ENCODE results near the gene HTT. TPM values are rescaled to one million over a fixed set of nuclear protein-coding genes. Genes with fewer than 3 reads are reported as not detected.

Gene HTT
- total RNA-seq, 1 donor, result 44.5 TPM

DNA sequence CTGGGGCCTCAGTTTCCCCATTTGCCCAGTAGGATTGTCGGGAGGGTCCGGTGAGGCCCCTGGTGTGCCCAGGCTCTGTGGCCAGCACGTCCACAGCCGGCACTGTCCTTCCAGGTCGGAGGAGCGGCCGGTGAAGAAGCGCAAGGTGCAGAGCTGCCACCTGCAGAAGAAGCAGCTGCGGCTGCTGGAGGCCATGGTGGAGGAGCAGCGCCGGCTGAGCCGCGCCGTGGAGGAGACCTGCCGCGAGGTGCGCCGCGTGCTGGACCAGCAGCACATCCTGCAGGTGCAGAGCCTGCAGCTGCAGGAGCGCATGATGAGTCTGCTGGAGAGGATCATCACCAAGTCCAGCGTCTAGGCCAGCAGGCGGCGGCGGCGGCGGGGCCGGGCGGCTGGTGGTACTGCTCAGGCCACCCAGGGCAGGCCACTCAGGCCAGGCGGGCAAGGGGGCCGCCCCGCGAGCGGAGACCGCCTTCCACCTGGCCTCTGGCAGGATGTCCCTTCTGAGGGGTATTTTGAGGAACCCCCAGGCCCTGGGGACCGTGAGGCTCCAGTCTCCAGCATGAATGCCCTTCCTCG lies 181.2 kb downstream of the HTT start:
- no peaks in the 10 kb centered on the region for H4K20me1 ChIP-seq (ENCODE audit: insufficient read depth, low read length)
- no peaks in the 10 kb centered on the region for H3K9me3 ChIP-seq (ENCODE audit: low read depth, low read length)
- H3K27ac ChIP-seq (ENCODE audit: low read depth, low read length), result no peak overlapping the region
- no peak overlapping the region for H2AFZ ChIP-seq (ENCODE audit: low read length)
- no peaks in the 10 kb centered on the region for H3K36me3 ChIP-seq (ENCODE audit: insufficient read depth, low read length)
- H3K4me3 ChIP-seq (ENCODE audit: insufficient read depth, low read length), result no peak overlapping the region
- H3K4me2 ChIP-seq (ENCODE audit: insufficient read depth, low read length), result no peak overlapping the region
- H3K27me3 ChIP-seq (ENCODE audit: insufficient read depth, low read length), result no peaks in the 10 kb centered on the region
- TF ChIP-seq, protein P1, sequence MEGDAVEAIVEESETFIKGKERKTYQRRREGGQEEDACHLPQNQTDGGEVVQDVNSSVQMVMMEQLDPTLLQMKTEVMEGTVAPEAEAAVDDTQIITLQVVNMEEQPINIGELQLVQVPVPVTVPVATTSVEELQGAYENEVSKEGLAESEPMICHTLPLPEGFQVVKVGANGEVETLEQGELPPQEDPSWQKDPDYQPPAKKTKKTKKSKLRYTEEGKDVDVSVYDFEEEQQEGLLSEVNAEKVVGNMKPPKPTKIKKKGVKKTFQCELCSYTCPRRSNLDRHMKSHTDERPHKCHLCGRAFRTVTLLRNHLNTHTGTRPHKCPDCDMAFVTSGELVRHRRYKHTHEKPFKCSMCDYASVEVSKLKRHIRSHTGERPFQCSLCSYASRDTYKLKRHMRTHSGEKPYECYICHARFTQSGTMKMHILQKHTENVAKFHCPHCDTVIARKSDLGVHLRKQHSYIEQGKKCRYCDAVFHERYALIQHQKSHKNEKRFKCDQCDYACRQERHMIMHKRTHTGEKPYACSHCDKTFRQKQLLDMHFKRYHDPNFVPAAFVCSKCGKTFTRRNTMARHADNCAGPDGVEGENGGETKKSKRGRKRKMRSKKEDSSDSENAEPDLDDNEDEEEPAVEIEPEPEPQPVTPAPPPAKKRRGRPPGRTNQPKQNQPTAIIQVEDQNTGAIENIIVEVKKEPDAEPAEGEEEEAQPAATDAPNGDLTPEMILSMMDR (IDR thresholded peaks at IDR 0.05; ENCODE audit: extremely low read depth, low read depth, low read length), result no peak
- H3K79me2 ChIP-seq (ENCODE audit: insufficient read depth, low read length), result no peaks in the 10 kb centered on the region
- no peaks in the 10 kb centered on the region for H3K4me1 ChIP-seq (ENCODE audit: insufficient read depth, low read length)
- peak; percentile 45 for DNase-seq (ENCODE audit: insufficient read length, low spot score, missing footprints)

DNA sequence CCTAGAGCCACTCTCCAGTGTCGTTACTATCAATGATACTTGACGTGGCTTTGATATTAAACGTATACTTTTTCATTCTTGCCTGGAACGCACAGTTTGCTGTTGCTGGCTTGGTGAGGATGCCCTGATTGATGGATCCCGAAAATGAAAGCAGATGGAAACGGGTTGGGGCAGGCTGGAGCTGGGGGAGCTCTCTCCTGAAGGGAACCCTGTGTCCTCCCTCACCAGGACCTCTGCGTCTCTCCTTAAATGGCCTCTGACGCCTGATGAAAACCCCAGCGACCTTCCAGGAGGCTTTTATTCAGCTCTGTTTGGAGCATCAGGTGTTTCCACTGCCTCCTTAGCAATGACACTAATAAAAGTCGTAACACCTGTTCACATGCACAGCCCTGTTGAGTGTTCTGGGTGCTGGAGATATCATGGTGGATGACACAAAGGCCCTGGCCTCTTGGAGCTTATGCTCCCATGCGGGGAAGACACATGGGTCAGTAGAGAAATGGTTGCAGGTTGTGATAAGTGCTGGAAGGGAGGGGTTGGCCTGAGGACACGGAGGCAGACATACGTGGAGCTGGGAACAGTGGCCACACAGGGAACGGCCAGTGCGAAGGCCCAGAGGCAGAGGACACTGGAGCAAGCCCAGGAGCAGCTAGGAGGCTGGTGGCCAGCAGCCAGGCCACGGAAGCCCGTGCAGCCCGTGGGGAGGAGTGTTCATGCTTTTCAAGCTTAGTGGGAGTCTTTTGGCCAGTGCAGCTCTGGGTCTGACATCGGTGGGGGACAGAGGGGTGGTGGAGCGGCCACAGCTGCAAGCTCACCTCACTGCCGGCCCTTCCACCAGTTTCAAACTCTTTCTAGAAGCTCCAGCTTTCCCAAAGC lies 182.0 kb downstream of the HTT start:
- DNase-seq (ENCODE audit: insufficient read length, low spot score, missing footprints), result peak; percentile 80
- H3K4me2 ChIP-seq (ENCODE audit: insufficient read depth, low read length), result no peak overlapping the region
- no peaks in the 10 kb centered on the region for H3K4me1 ChIP-seq (ENCODE audit: insufficient read depth, low read length)
- no peak overlapping the region for H2AFZ ChIP-seq (ENCODE audit: low read length)
- H4K20me1 ChIP-seq (ENCODE audit: insufficient read depth, low read length), result no peaks in the 10 kb centered on the region
- H3K27me3 ChIP-seq (ENCODE audit: insufficient read depth, low read length), result no peaks in the 10 kb centered on the region
- TF ChIP-seq, protein P1 (IDR thresholded peaks at IDR 0.05; ENCODE audit: extremely low read depth, low read depth, low read length), result no peak
- H3K27ac ChIP-seq (ENCODE audit: low read depth, low read length), result no peak overlapping the region
- no peaks in the 10 kb centered on the region for H3K79me2 ChIP-seq (ENCODE audit: insufficient read depth, low read length)
- no peak overlapping the region for H3K4me3 ChIP-seq (ENCODE audit: insufficient read depth, low read length)
- no peaks in the 10 kb centered on the region for H3K9me3 ChIP-seq (ENCODE audit: low read depth, low read length)
- no peaks in the 10 kb centered on the region for H3K36me3 ChIP-seq (ENCODE audit: insufficient read depth, low read length)

DNA sequence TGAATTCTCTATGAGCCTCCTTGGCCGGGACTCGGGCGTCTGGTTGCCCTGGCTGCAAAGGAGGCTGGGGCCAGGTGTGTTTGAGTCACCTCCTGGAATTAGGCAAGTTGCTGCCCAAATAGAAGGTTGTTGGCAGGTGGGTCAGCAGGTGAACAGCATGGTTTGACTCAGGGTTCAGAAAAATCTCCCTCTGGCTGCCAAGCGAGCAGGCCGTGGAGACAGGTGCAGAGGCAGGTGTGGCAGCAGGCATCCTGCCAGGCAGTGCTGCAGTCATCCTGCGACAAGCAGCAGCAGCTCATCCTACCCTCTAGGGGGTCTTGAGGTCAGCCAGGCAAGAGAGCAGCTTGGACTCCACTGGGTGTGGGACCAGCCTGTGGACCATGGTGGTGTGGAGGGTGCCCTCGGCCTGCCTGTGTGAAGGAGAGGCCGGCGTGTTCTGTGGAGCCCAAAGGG lies 182.6 kb downstream of the HTT start:
- TF ChIP-seq, protein P1 (IDR thresholded peaks at IDR 0.05; ENCODE audit: extremely low read depth, low read depth, low read length), result no peak
- H3K4me2 ChIP-seq (ENCODE audit: insufficient read depth, low read length), result no peak overlapping the region
- H4K20me1 ChIP-seq (ENCODE audit: insufficient read depth, low read length), result no peaks in the 10 kb centered on the region
- H3K9me3 ChIP-seq (ENCODE audit: low read depth, low read length), result no peaks in the 10 kb centered on the region
- H3K4me1 ChIP-seq (ENCODE audit: insufficient read depth, low read length), result no peaks in the 10 kb centered on the region
- DNase-seq (ENCODE audit: insufficient read length, low spot score, missing footprints), result no peak
- H3K36me3 ChIP-seq (ENCODE audit: insufficient read depth, low read length), result no peaks in the 10 kb centered on the region
- H3K27me3 ChIP-seq (ENCODE audit: insufficient read depth, low read length), result no peaks in the 10 kb centered on the region
- H3K79me2 ChIP-seq (ENCODE audit: insufficient read depth, low read length), result no peaks in the 10 kb centered on the region
- H2AFZ ChIP-seq (ENCODE audit: low read length), result no peak overlapping the region
- H3K27ac ChIP-seq (ENCODE audit: low read depth, low read length), result no peak overlapping the region
- no peak overlapping the region for H3K4me3 ChIP-seq (ENCODE audit: insufficient read depth, low read length)
